ENCODE data around the gene ST14. TPM values are rescaled to one million over a fixed set of nuclear protein-coding genes. Genes with fewer than 3 reads are reported as not detected.
"Not testable (repeated sequence)": the region's sequence is repeated elsewhere in the genome, so short reads cannot be mapped to it uniquely, and the experiment has no call there.

Gene ST14
- total and polyA plus RNA-seq, 11 donors: 0.37 to 13.0 (median 1.3) TPM

- TF ChIP-seq CTCF (IDR thresholded peaks at IDR 0.05) (no peak), POLR2A (IDR thresholded peaks at IDR 0.05) (no peak)
- ATAC-seq (no peak), DNase-seq (no peak)
- H3K4me1 ChIP-seq: peaks cover 0 to 13% (median 0%) of the 10 kb centered on the region in 12 donors
- H3K36me3 ChIP-seq: no peaks in the 10 kb centered on the region
- no peak overlapping the region for H3K27ac ChIP-seq
- intact Hi-C loops (cut with DNase I): no loop called here
- H3K9me3 ChIP-seq: peaks cover 0 to 9% (median 0%) of the 10 kb centered on the region in 12 donors
- no peaks in the 10 kb centered on the region for H3K27me3 ChIP-seq
- no peak overlapping the region for H3K4me3 ChIP-seq
- 83 to 91% (median 85%) methylated on average over 8 of the region's 8 CpGs for WGBS, 4 donors
These were observed 10.8 kb downstream of the ST14 start for GRCh38 chr11:130170345-130170744.

- Histone ChIP-seq H3K27ac (no peak overlapping the region), H3K9me3 (peaks cover 0 to 13% (median 0%) of the 10 kb centered on the region in 12 donors), H3K4me3 (no peak overlapping the region), H3K36me3 (no peaks in the 10 kb centered on the region), H3K27me3 (no peaks in the 10 kb centered on the region), H3K4me1 (peaks cover 0 to 3% (median 0%) of the 10 kb centered on the region in 12 donors)
- WGBS, 4 donors: 54 to 65% (median 60%) methylated on average over 5 of the region's 5 CpGs
- DNase-seq: no peak
- no peak for TF ChIP-seq POLR2A (IDR thresholded peaks at IDR 0.05)
- no peak for TF ChIP-seq CTCF (IDR thresholded peaks at IDR 0.05)
- intact Hi-C loops (cut with DNase I): no loop called here
- ATAC-seq: no peak
These were observed 12.0 kb downstream of the ST14 start for GRCh38 chr11:130171534-130171933.

GRCh38 chr11:130172001-130172400 is 12.4 kb downstream of the ST14 start:
- H3K27me3 ChIP-seq; H3K27ac ChIP-seq; H3K4me1 ChIP-seq; H3K4me3 ChIP-seq; H3K36me3 ChIP-seq; ATAC-seq; DNase-seq; intact Hi-C loops (cut with DNase I): not testable (repeated sequence)
- 78 to 91% (median 87%) methylated on average over 3 of the region's 3 CpGs for WGBS, 4 donors
- peaks cover 0 to 13% (median 0%) of the 10 kb centered on the region in 12 donors for H3K9me3 ChIP-seq

GRCh38 chr11:130174642-130175041 is 15.1 kb downstream of the ST14 start:
- no peaks in the 10 kb centered on the region for H3K36me3 ChIP-seq
- 95 to 98% (median 98%) methylated on average over 4 of the region's 4 CpGs for WGBS, 4 donors
- H3K27ac ChIP-seq: no peak overlapping the region
- H3K27me3 ChIP-seq: no peaks in the 10 kb centered on the region
- ATAC-seq (no peak), DNase-seq (no peak)
- TF ChIP-seq CTCF (IDR thresholded peaks at IDR 0.05) (no peak), POLR2A (IDR thresholded peaks at IDR 0.05) (no peak)
- peaks cover 0 to 13% (median 0%) of the 10 kb centered on the region in 12 donors for H3K9me3 ChIP-seq
- intact Hi-C loops (cut with DNase I): no loop called here
- no peak overlapping the region for H3K4me3 ChIP-seq
- H3K4me1 ChIP-seq: peaks cover 0 to 22% (median 16%) of the 10 kb centered on the region in 12 donors

- no peak for ATAC-seq
- TF ChIP-seq CTCF (IDR thresholded peaks at IDR 0.05) (no peak), POLR2A (IDR thresholded peaks at IDR 0.05) (no peak)
- WGBS, 4 donors: 83 to 94% (median 86%) methylated on average over 5 of the region's 5 CpGs
These were observed 16.3 kb downstream of the ST14 start for GRCh38 chr11:130175898-130176297.

More at GRCh38 chr11:130175898-130176297, 16.3 kb downstream of the ST14 start:
- intact Hi-C loops (cut with DNase I): no loop called here
- Histone ChIP-seq H3K4me3 (no peak overlapping the region), H3K27ac (no peak overlapping the region), H3K36me3 (no peaks in the 10 kb centered on the region), H3K4me1 (peaks cover 4 to 34% (median 26%) of the 10 kb centered on the region in 12 donors), H3K9me3 (peaks cover 0 to 13% (median 0%) of the 10 kb centered on the region in 12 donors), H3K27me3 (no peaks in the 10 kb centered on the region)
- no peak for DNase-seq

All from heart left ventricle (tissue), 16 donors.